ENCODE results near the gene LDB2.
A peak's percentile ranks its signal among the peaks of the same experiment; 100 is the strongest.

LDB2 gene

GRCh38 chr4:16809064-16809463 is 89.4 kb downstream of the LDB2 start:
- DNase-seq, result no peak
- no peak for TF ChIP-seq CTCF (IDR thresholded peaks at IDR 0.05)

GRCh38 chr4:16807355-16807754 is 91.1 kb downstream of the LDB2 start:
- H3K27me3 Mint-ChIP-seq (ENCODE audit: low read depth, poor library complexity), result no peaks in the 10 kb centered on the region
- TF ChIP-seq CTCF (IDR thresholded peaks at IDR 0.05), result no peak
- H3K27ac Mint-ChIP-seq, result no peak overlapping the region
- no peak for DNase-seq
- H3K4me3 Mint-ChIP-seq, result no peak overlapping the region
- no peaks in the 10 kb centered on the region for H3K4me1 Mint-ChIP-seq
- H3K9me3 Mint-ChIP-seq, result peaks cover 12% of the 10 kb centered on the region
- peaks cover 44% of the 10 kb centered on the region for H3K36me3 Mint-ChIP-seq (ENCODE audit: low read depth)

More at GRCh38 chr4:16809064-16809463, 89.4 kb downstream of the LDB2 start:
- Mint-ChIP-seq H3K4me3 (no peak overlapping the region), H3K9me3 (peaks cover 9% of the 10 kb centered on the region), H3K27ac (no peak overlapping the region), H3K36me3 (ENCODE audit: low read depth) (peaks cover 35% of the 10 kb centered on the region), H3K27me3 (ENCODE audit: low read depth, poor library complexity) (no peaks in the 10 kb centered on the region), H3K4me1 (no peaks in the 10 kb centered on the region)

- Mint-ChIP-seq H3K27me3 (ENCODE audit: low read depth, poor library complexity) (no peaks in the 10 kb centered on the region), H3K4me3 (no peak overlapping the region), H3K27ac (no peak overlapping the region), H3K9me3 (peaks cover 21% of the 10 kb centered on the region), H3K36me3 (ENCODE audit: low read depth) (peaks cover 59% of the 10 kb centered on the region), H3K4me1 (no peaks in the 10 kb centered on the region)
- no peak for TF ChIP-seq CTCF (IDR thresholded peaks at IDR 0.05)
- DNase-seq, result no peak
These were observed 93.9 kb downstream of the LDB2 start for GRCh38 chr4:16804581-16804980.

GRCh38 chr4:16802044-16802443 is 96.4 kb downstream of the LDB2 start:
- no peaks in the 10 kb centered on the region for H3K4me1 Mint-ChIP-seq
- no peak for DNase-seq

GRCh38 chr4:16801356-16801755 is 97.1 kb downstream of the LDB2 start:
- peak overlapping the region; percentile 14 for H3K27ac Mint-ChIP-seq
- DNase-seq, result no peak
- no peaks in the 10 kb centered on the region for H3K27me3 Mint-ChIP-seq (ENCODE audit: low read depth, poor library complexity)
- peaks cover 14% of the 10 kb centered on the region for H3K9me3 Mint-ChIP-seq
- TF ChIP-seq CTCF (IDR thresholded peaks at IDR 0.05), result no peak
- no peaks in the 10 kb centered on the region for H3K4me1 Mint-ChIP-seq
- peaks cover 62% of the 10 kb centered on the region for H3K36me3 Mint-ChIP-seq (ENCODE audit: low read depth)
- H3K4me3 Mint-ChIP-seq, result no peak overlapping the region

More at GRCh38 chr4:16802044-16802443, 96.4 kb downstream of the LDB2 start:
- Mint-ChIP-seq H3K4me3 (no peak overlapping the region), H3K36me3 (ENCODE audit: low read depth) (peaks cover 63% of the 10 kb centered on the region), H3K9me3 (peaks cover 14% of the 10 kb centered on the region), H3K27ac (no peak overlapping the region), H3K27me3 (ENCODE audit: low read depth, poor library complexity) (no peaks in the 10 kb centered on the region)
- TF ChIP-seq CTCF (IDR thresholded peaks at IDR 0.05), result no peak

- peak; percentile 84 for TF ChIP-seq CTCF (IDR thresholded peaks at IDR 0.05)
- Mint-ChIP-seq H3K4me3 (no peak overlapping the region), H3K36me3 (ENCODE audit: low read depth) (peaks cover 16% of the 10 kb centered on the region), H3K27me3 (ENCODE audit: low read depth, poor library complexity) (no peaks in the 10 kb centered on the region), H3K9me3 (no peaks in the 10 kb centered on the region), H3K27ac (peak overlapping the region; percentile 69), H3K4me1 (peaks cover 11% of the 10 kb centered on the region)
- peak; percentile 67 for DNase-seq
These were observed 103.5 kb downstream of the LDB2 start for GRCh38 chr4:16794816-16795445.

Data from nephron progenitor cell (in vitro differentiated cells).